Mesodermal cell (in vitro differentiated cells): ENCODE measurements around the gene VSX1.

Experiments
- H3K27ac ChIP-seq: 2 replicates; pipeline ENCODE4 v1.7.0; 2013; ENCODE audit warnings: mild to moderate bottlenecking, low read depth, low read length, moderate library complexity; ENCODE audit not compliant: severe bottlenecking
- H3K36me3 ChIP-seq: 2 replicates; pipeline ENCODE4 v1.7.1; 2013; ENCODE audit warnings: mild to moderate bottlenecking, low read length, moderate library complexity; ENCODE audit not compliant: control insufficient read depth, insufficient read depth
- H3K4me1 ChIP-seq: one replicate; pipeline ENCODE4 v1.7.1; 2013; ENCODE audit warnings: mild to moderate bottlenecking, low read length; ENCODE audit not compliant: insufficient read depth, control insufficient read depth, poor library complexity, severe bottlenecking
- H3K4me3 ChIP-seq: 2 replicates; pipeline ENCODE4 v1.7.0; 2013; ENCODE audit warnings: low read length, control low read depth, mild to moderate bottlenecking; ENCODE audit not compliant: insufficient read depth, poor library complexity, severe bottlenecking; ENCODE audit errors: extremely low read depth
- H3K9me3 ChIP-seq: 2 replicates; pipeline ENCODE4 v1.7.1; 2013; ENCODE audit warnings: mild to moderate bottlenecking, low read length, moderate library complexity; ENCODE audit not compliant: control insufficient read depth
- WGBS, 2 experiments: methylation state at CpG; one replicate each; pipeline ENCODE4 v1.1.5; 2013; ENCODE audit warnings: missing lambda C conversion rate in 2 of 2; ENCODE audit not compliant: insufficient coverage in 2 of 2; 5-methylcytosine and 5-hydroxymethylcytosine counted together

The VSX1 gene

DNA sequence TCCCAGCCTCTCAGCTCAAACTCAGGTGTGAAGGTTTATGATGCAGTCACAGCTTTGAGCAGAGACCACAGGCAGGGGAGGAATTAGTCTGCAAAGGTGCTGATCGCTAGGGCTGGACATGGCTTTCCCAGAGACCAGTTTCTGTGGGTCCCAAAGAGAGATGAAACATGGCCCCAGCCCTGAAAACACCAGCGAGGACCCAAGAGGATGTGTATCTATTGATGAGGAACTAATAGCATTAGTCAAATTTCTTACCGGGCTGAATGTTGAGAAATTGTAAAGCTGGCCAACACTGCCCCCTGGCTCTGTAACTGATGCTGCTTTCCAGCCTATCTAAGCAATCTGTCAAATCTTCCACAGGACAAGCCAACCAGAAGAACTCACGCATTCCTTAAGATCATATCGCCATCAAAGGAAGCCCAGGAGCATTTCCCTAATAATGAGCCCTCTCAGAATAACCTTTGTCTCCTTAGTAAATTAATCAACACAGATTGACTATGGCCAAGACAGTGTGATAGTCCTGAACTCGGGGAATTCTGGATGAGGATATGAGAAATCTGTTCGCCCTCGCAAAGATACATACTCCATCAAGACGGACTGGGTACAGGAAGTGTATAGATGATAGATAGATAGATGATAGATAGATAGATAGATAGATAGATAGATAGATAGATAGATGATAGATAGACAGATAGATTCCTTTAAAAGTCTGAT is 16.2 kb downstream of the VSX1 start:
- WGBS, 2 experiments, result 54 to 69% methylated on average over 6 to 7 of the region's 9 CpGs
- no peaks in the 10 kb centered on the region for H3K36me3 ChIP-seq
- no peak overlapping the region for H3K4me3 ChIP-seq
- no peaks in the 10 kb centered on the region for H3K9me3 ChIP-seq
- H3K4me1 ChIP-seq, result no peaks in the 10 kb centered on the region
- no peak overlapping the region for H3K27ac ChIP-seq

DNA sequence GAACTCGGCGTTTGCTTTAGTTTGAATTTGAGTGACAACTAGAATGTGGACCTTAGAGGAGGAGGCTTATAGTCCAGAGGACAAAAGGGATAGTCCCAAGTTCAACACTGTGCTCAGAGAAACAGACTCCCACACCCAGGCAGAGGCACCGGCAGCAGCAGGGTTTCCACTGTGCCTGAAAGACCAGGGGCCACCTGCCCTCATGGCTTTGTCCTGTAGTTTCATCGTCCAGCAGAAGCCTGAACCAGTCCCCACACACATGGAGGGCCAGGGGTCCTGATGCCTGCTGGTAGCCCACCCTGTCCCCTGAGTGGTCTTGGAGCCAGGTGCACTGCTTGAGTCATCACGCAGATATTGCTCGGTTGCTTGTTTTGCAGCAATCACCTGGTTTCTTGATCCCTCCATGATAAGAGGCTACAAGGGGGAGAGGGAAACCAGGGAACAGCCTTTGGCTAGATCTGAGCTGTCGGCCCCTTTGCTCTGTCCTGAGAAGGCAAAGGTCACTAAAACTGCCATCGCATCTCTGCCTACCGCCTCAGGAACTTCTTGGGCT is 16.8 kb downstream of the VSX1 start:
- no peaks in the 10 kb centered on the region for H3K36me3 ChIP-seq
- H3K27ac ChIP-seq, result no peak overlapping the region
- no peaks in the 10 kb centered on the region for H3K9me3 ChIP-seq
- no peaks in the 10 kb centered on the region for H3K4me1 ChIP-seq
- H3K4me3 ChIP-seq, result no peak overlapping the region
- 81 to 83% methylated on average over 7 to 9 of the region's 9 CpGs for WGBS, 2 experiments

DNA sequence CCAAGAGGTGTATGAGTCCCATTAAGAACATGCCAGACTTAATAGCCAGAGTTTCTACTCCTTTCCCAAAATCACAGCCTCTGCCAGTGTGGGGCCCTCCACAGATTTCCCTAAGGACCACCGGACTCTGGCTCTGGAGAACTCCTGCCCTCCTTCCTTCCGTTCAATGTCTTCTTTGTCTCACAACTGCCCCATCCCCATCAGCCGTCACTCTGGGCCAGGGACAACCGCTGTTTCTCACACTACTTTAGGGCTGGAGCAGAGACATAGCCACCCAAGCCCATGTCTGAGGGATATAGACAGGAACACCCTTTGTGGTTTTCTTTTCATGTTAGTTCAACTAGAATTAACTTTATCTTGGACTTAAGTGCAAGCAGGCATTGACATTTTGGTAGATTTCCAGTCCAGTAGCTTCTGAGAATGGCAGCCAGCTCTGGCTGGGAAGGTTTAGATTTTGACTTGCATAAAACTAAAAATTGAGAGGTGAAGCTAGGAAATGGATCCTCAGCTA is 17.3 kb downstream of the VSX1 start:
- WGBS, 2 experiments, result 94 to 100% methylated on average over 3 of the region's 4 CpGs
- no peaks in the 10 kb centered on the region for H3K4me1 ChIP-seq
- no peak overlapping the region for H3K4me3 ChIP-seq
- no peaks in the 10 kb centered on the region for H3K36me3 ChIP-seq
- no peaks in the 10 kb centered on the region for H3K9me3 ChIP-seq
- H3K27ac ChIP-seq, result no peak overlapping the region

DNA sequence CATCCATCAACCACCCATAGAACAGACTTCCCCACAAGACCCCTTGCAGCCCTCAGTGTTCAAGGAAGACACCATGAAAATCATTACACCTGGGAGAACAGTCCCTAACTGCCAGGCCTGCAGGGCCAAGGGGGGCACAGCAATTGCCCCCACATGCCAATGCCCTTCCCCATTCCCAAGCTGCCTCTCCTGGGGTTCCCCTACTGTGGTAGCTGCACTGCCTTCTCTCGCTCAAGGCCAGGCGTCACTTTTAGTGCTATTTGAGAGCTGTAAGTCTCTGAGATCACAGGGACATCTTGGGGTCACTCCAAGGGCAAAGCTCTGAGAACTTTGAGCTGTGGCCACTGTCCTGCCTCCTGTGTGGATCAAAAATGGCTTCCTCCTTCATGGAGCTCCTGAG is 18.0 kb downstream of the VSX1 start:
- Histone ChIP-seq H3K36me3 (no peaks in the 10 kb centered on the region), H3K4me3 (no peak overlapping the region), H3K4me1 (no peaks in the 10 kb centered on the region), H3K9me3 (no peaks in the 10 kb centered on the region), H3K27ac (no peak overlapping the region)
- WGBS, 2 experiments, result 100% methylated on average over 1 of the region's 2 CpGs; no CpG with 5 or more reads in 1 of the 2 experiments

DNA sequence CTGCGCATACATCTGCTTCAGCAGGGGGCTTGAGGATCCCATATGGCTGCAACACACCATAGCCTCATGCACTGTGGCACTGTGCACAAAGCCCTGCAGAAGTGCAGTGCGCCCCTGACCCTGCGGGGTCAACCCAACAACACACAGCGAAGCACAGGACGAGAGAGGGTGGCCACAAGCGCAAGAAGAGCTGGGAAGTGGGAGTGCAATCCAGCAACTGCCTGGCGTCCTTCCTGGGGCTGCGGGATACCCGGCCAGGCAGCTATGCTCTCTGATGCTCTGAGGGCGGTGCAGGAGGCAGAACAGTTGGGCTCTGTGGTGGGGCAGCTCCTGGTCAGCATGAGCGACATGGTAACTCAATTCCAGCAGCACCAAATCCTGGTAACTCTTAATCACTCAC is 18.4 kb downstream of the VSX1 start:
- no peaks in the 10 kb centered on the region for H3K9me3 ChIP-seq
- no peak overlapping the region for H3K27ac ChIP-seq
- no peak overlapping the region for H3K4me3 ChIP-seq
- 81% methylated on average over 10 of the region's 11 CpGs for WGBS, 2 experiments
- peaks cover 4% of the 10 kb centered on the region for H3K4me1 ChIP-seq
- no peaks in the 10 kb centered on the region for H3K36me3 ChIP-seq

DNA sequence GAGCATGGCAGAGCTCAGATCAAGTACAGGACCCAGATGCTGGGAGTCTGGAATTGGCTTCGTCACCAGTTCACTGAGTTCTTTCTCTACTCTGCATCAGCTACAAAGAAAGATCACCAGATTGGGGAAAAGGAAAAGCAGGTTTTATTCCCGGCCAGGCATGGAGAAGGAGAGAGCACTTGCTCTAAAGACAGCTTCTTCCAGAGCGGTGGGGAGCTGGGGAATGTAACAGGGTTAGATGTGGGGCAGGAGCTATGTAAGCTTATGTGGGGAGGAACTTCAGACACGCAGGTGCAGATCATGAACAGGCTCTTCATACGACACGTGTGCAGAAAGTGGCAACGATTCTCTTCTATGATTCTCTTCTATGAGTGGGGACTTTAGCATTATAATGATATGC is 19.1 kb downstream of the VSX1 start:
- Histone ChIP-seq H3K4me3 (no peak overlapping the region), H3K9me3 (no peaks in the 10 kb centered on the region), H3K4me1 (peaks cover 5% of the 10 kb centered on the region), H3K36me3 (no peaks in the 10 kb centered on the region), H3K27ac (no peak overlapping the region)
- WGBS, 2 experiments, result 75 to 86% methylated on average over 4 to 6 of the region's 7 CpGs

DNA sequence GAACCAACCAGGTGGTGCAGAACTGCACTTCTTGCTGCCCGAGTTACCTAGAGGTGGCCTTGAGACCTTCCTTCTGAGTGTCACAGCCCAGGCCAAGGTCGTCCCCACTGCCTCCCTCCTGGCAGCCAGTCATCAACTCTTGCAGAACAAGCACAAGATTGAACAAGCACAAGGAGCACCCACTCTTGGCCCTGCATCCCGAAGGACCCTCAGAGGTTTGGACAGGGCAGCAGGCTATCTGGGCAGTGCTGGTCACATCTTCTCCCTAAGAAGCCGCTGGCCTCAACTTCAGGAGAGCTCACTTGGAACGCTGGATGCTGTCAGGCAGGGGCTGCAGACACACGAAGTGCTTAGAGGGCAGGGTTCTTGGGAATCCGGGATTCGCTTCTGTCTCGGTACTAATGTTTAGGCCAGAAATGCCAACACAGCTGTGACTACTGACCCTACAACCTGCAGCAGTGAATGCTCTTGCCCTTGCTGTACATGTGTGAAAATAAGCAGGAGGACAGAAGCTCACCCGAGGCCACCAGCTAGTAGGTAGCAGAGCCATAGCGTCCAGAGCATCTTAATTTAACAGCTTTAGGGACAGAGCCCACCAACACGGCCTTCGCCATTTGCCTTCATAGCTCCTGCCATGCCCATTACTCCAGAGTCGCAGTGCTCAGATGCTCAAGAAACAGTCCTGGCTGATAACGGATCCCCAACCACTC is 20.0 kb downstream of the VSX1 start:
- Histone ChIP-seq H3K27ac (no peak overlapping the region), H3K36me3 (no peaks in the 10 kb centered on the region), H3K4me1 (peaks cover 5% of the 10 kb centered on the region), H3K9me3 (no peaks in the 10 kb centered on the region), H3K4me3 (no peak overlapping the region)
- WGBS, 2 experiments, result 80 to 81% methylated on average over 15 of the region's 15 CpGs

DNA sequence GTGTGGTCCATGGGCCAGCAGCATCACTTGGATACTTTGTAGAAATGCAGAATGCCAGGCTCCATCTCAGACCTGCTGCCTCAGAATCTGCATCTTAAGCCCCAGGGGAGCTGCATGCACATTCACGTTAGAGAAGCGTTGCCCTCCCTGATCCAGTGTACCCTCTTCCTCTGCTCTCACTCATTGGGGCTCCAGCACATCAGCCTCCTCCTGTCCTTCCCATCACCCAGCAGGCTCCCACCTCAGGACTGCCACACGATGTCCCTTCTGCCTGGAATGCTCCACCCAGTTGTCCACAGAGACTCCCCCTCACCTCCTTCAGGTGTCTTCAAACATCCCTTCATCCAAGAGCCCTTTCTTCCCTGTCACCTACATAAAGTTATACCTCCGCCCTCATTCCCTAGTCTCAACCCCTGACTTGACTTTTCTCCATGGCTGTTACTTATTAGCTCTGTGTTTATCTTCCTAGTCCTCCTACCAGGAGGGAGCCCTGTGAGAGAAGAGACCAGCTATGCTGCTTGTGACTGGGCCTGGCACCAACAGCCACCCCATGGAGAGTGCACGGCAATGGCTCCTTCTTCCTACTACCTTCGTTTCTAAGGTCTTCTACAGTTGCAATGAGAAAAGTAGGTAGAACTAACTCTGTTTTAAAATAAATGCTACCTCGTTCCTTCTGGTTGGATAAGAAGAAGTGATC is 20.7 kb downstream of the VSX1 start:
- Histone ChIP-seq H3K9me3 (no peaks in the 10 kb centered on the region), H3K36me3 (no peaks in the 10 kb centered on the region), H3K4me1 (peaks cover 9% of the 10 kb centered on the region), H3K4me3 (no peak overlapping the region), H3K27ac (no peak overlapping the region)
- 71 to 74% methylated on average over 5 of the region's 7 CpGs for WGBS, 2 experiments

DNA sequence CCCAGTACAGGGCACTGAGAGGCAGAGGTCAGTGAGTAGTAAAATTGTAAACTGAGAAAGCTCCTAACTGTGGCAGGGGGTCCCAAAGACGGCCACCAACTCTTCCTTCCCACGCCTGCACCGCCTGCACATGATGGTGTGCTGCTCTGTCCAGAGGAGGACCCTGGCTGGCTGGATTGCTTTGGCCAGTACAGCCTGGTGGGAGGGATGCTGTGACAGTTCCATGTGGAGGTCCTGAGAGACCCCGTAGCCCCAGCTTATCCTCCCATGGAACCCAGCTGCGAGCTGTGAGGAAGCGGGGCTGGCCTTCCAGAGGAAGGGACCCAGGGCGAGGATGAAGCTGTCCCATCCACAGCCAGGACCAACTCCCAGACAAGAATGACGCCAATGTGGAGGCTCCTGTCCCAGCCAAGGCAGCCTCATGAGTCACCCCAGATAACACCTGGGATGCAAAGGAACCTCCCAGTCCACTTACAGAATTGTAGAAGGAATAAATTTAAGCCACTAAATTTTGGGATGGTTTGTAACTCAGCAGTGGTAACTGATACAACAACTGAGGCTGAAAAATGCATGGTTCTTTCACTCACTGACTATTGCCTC is 22.0 kb downstream of the VSX1 start:
- Histone ChIP-seq H3K36me3 (no peaks in the 10 kb centered on the region), H3K4me3 (no peak overlapping the region), H3K9me3 (no peaks in the 10 kb centered on the region), H3K27ac (no peak overlapping the region), H3K4me1 (peaks cover 9% of the 10 kb centered on the region)
- 92 to 93% methylated on average over 7 of the region's 8 CpGs for WGBS, 2 experiments
